HepG2 (cell line): ENCODE measurements around the gene NDN. TPM values are rescaled to one million over a fixed set of nuclear protein-coding genes. Genes with fewer than 3 reads are reported as not detected.

Source experiments
- KDM6A ChIP-seq: IDR thresholded peaks from 2 replicates; pipeline ENCODE4 v1.6.1; 2016; ENCODE audit warnings: low read depth
- MIXL1 ChIP-seq: IDR thresholded peaks from 2 replicates; pipeline ENCODE4 v1.6.1; 2016
- MLLT10 ChIP-seq: sonication (generic); formaldehyde crosslinking; IDR thresholded peaks from 2 replicates; pipeline ENCODE4 v1.4.0; 2020; ENCODE audit warnings: missing genetic modification reagents
- NAIF1 ChIP-seq: sonication (generic); formaldehyde crosslinking; IDR thresholded peaks from 2 replicates; pipeline ENCODE4 v1.5.0; 2020; ENCODE audit warnings: mild to moderate bottlenecking, missing genetic modification reagents, borderline replicate concordance
- NFIC ChIP-seq: IDR thresholded peaks from 2 replicates; pipeline ENCODE4 v1.6.1; 2012; ENCODE audit warnings: mild to moderate bottlenecking, low read length, inconsistent platforms
- NPAS2 ChIP-seq: sonication (generic); formaldehyde crosslinking; IDR thresholded peaks from 2 replicates; pipeline ENCODE4 v1.8.0; 2022; ENCODE audit warnings: mild to moderate bottlenecking, missing genetic modification reagents, borderline replicate concordance
- POLR2AphosphoS2 ChIP-seq: IDR thresholded peaks from 2 replicates; pipeline ENCODE4 v1.6.1; 2011; ENCODE audit warnings: low read depth, low read length, improper control_type of control experiment
- SMAD1 ChIP-seq: sonication (generic); formaldehyde crosslinking; IDR thresholded peaks from 2 replicates; pipeline ENCODE4 v1.4.0; 2020; ENCODE audit warnings: missing genetic modification reagents, low read depth, mild to moderate bottlenecking, borderline replicate concordance
- TBX3 ChIP-seq: fragments of 450-650 bp; IDR thresholded peaks from 2 replicates; pipeline ENCODE4 v1.6.1; 2017; ENCODE audit warnings: antibody characterized with exemption, mild to moderate bottlenecking, inconsistent platforms, borderline replicate concordance
- TCF12 ChIP-seq, 2 experiments: fragments of 450-650 bp in 1 of 2; sonication (generic) in 1 of 2; formaldehyde crosslinking in 1 of 2; IDR thresholded peaks; 2 replicates each; pipeline versions ENCODE4 v1.6.1 to v1.8.0; 2017 to 2022; ENCODE audit warnings: antibody characterized with exemption in 1 of 2, mild to moderate bottlenecking in 1 of 2, missing genetic modification reagents in 1 of 2, moderate library complexity in 1 of 2
- ZNF329 ChIP-seq: sonication (generic); formaldehyde crosslinking; IDR thresholded peaks from 2 replicates; pipeline ENCODE4 v1.9.0; 2021; ENCODE audit warnings: low read depth, mild to moderate bottlenecking, missing genetic modification reagents
- ZNF543 ChIP-seq: sonication (generic); formaldehyde crosslinking; IDR thresholded peaks from 2 replicates; pipeline ENCODE4 v1.4.0; 2020; ENCODE audit warnings: mild to moderate bottlenecking, missing genetic modification reagents
- ZNF569 ChIP-seq: sonication (generic); formaldehyde crosslinking; IDR thresholded peaks from 2 replicates; pipeline ENCODE4 v1.5.0; 2020; ENCODE audit warnings: mild to moderate bottlenecking, missing genetic modification reagents, moderate library complexity, borderline replicate concordance
- ZNF775 ChIP-seq: sonication (generic); formaldehyde crosslinking; IDR thresholded peaks from 2 replicates; pipeline ENCODE4 v1.4.0; 2020; ENCODE audit warnings: missing genetic modification reagents, mild to moderate bottlenecking, moderate library complexity, borderline replicate concordance
- polyA plus RNA-seq, 8 experiments: library from polyadenylated mRNA; depleted of rRNA in 3 of 8; stranded (reverse) in 7 of 8; unstranded in 1 of 8; fragments of >200 nt; fragmentation: Illumina TruSeq in 4 of 8; extraction: Trizol in 4 of 8; gene quantifications; 2 replicates each; pipeline versions ENCODE4 v1.2.1 to v1.2.3, GENCODE V29; 2011 to 2016; ENCODE audit warnings: low read depth in 4 of 8, missing spikeins in 1 of 8, mixed read lengths in 1 of 8; ENCODE audit not compliant: insufficient read depth in 1 of 8
- total RNA-seq, 5 experiments: library from RNA; depleted of rRNA; stranded (reverse); fragments of >200 nt; fragmentation: Illumina TruSeq; extraction: Trizol; gene quantifications; 2 replicates each; pipeline ENCODE4 v1.2.3, GENCODE V29; 2016; ENCODE audit warnings: low read depth in 1 of 5
- TF ChIP-seq, protein P1 (sequence below): sonication (generic); formaldehyde crosslinking; IDR thresholded peaks from 2 replicates; pipeline ENCODE4 v1.4.0; 2020; ENCODE audit warnings: missing genetic modification reagents
- TF ChIP-seq, protein P2 (sequence below): sonication (generic); formaldehyde crosslinking; IDR thresholded peaks from 2 replicates; pipeline ENCODE4 v1.5.1; 2020; ENCODE audit warnings: missing genetic modification reagents, mild to moderate bottlenecking, borderline replicate concordance
- TF ChIP-seq, protein P3 (sequence below): sonication (generic); formaldehyde crosslinking; IDR thresholded peaks from 2 replicates; pipeline ENCODE4 v1.8.0; 2022; ENCODE audit warnings: missing genetic modification reagents, mild to moderate bottlenecking, moderate library complexity, borderline replicate concordance

Gene NDN
- total and polyA plus RNA-seq, 2 of the 13 experiments (the other 11 are each of a cell fraction or from before 2014, with no cell fraction given): 0.03 TPM; not detected in 1

DNA sequence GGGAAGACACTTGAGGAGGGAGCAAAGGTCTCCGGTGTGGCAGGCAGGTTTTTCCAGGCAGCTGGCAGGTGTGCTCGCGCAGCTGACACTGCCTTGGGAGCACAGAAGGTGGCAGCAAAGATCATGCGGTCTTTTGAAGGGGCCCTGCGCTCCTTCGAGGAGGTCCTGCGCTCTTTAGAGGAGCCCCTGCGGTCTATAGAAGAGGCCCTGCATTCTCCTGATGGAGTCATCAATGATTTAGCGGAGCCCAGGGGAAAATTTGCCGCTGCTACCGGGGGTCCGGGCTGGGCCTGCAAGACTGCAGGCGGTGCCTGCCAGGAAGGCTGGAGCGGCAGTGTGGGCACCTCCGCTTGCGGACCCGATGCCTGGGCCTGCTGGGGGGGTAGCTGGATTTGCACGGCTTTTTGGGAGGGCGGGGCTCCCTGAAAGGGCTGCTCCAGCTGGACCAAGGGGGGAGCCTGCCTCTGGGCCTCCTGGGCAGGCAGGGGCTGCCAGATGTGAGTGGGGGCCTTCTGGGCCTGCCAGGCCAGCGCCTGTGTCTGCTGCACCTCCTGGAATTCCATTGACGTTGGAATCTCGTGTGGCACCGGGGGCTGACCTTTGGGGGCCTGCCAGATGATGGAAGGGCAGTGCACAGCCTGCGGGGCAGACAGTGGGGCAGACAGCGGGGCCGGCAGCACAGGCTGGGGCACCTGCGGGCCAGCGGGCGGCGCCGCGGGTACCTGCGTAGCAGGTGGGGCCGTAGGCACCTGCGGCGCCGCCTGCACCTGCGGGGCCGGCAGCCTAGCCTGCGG is 41.5 kb downstream of the NDN start (continued):
- TF ChIP-seq, protein P1, sequence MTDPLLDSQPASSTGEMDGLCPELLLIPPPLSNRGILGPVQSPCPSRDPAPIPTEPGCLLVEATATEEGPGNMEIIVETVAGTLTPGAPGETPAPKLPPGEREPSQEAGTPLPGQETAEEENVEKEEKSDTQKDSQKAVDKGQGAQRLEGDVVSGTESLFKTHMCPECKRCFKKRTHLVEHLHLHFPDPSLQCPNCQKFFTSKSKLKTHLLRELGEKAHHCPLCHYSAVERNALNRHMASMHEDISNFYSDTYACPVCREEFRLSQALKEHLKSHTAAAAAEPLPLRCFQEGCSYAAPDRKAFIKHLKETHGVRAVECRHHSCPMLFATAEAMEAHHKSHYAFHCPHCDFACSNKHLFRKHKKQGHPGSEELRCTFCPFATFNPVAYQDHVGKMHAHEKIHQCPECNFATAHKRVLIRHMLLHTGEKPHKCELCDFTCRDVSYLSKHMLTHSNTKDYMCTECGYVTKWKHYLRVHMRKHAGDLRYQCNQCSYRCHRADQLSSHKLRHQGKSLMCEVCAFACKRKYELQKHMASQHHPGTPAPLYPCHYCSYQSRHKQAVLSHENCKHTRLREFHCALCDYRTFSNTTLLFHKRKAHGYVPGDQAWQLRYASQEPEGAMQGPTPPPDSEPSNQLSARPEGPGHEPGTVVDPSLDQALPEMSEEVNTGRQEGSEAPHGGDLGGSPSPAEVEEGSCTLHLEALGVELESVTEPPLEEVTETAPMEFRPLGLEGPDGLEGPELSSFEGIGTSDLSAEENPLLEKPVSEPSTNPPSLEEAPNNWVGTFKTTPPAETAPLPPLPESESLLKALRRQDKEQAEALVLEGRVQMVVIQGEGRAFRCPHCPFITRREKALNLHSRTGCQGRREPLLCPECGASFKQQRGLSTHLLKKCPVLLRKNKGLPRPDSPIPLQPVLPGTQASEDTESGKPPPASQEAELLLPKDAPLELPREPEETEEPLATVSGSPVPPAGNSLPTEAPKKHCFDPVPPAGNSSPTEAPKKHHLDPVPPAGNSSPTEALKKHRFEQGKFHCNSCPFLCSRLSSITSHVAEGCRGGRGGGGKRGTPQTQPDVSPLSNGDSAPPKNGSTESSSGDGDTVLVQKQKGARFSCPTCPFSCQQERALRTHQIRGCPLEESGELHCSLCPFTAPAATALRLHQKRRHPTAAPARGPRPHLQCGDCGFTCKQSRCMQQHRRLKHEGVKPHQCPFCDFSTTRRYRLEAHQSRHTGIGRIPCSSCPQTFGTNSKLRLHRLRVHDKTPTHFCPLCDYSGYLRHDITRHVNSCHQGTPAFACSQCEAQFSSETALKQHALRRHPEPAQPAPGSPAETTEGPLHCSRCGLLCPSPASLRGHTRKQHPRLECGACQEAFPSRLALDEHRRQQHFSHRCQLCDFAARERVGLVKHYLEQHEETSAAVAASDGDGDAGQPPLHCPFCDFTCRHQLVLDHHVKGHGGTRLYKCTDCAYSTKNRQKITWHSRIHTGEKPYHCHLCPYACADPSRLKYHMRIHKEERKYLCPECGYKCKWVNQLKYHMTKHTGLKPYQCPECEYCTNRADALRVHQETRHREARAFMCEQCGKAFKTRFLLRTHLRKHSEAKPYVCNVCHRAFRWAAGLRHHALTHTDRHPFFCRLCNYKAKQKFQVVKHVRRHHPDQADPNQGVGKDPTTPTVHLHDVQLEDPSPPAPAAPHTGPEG: no peak
- TF ChIP-seq MIXL1 (CRISPR knock-in tag) (no peak), ZNF543 (no peak), KDM6A (CRISPR knock-in tag) (no peak), NFIC (no peak), MLLT10 (no peak), NAIF1 (no peak), NPAS2 (CRISPR knock-in tag) (no peak), POLR2AphosphoS2 (no peak), TCF12 (IDR thresholded peaks at IDR 0.05) (no peak), TCF12 (CRISPR knock-in tag; IDR thresholded peaks at IDR 0.05) (no peak), ZNF775 (CRISPR knock-in tag) (no peak), ZNF329 (CRISPR knock-in tag) (no peak), SMAD1 (CRISPR knock-in tag) (no peak), ZNF569 (no peak), TBX3 (no peak)
- TF ChIP-seq, protein P2, sequence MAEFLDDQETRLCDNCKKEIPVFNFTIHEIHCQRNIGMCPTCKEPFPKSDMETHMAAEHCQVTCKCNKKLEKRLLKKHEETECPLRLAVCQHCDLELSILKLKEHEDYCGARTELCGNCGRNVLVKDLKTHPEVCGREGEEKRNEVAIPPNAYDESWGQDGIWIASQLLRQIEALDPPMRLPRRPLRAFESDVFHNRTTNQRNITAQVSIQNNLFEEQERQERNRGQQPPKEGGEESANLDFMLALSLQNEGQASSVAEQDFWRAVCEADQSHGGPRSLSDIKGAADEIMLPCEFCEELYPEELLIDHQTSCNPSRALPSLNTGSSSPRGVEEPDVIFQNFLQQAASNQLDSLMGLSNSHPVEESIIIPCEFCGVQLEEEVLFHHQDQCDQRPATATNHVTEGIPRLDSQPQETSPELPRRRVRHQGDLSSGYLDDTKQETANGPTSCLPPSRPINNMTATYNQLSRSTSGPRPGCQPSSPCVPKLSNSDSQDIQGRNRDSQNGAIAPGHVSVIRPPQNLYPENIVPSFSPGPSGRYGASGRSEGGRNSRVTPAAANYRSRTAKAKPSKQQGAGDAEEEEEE (CRISPR knock-in tag): no peak
- TF ChIP-seq, protein P3, sequence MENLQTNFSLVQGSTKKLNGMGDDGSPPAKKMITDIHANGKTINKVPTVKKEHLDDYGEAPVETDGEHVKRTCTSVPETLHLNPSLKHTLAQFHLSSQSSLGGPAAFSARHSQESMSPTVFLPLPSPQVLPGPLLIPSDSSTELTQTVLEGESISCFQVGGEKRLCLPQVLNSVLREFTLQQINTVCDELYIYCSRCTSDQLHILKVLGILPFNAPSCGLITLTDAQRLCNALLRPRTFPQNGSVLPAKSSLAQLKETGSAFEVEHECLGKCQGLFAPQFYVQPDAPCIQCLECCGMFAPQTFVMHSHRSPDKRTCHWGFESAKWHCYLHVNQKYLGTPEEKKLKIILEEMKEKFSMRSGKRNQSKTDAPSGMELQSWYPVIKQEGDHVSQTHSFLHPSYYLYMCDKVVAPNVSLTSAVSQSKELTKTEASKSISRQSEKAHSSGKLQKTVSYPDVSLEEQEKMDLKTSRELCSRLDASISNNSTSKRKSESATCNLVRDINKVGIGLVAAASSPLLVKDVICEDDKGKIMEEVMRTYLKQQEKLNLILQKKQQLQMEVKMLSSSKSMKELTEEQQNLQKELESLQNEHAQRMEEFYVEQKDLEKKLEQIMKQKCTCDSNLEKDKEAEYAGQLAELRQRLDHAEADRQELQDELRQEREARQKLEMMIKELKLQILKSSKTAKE (CRISPR knock-in tag): no peak
